Omental fat pad (tissue), 4 donors: ENCODE measurements around the gene SCN8A. TPM values are rescaled to one million over a fixed set of nuclear protein-coding genes. Genes with fewer than 3 reads are reported as not detected.

Experiments
- ATAC-seq: fragments of 150-250 bp; one replicate; pipeline ENCODE4 v1.9.1; 2016; ENCODE audit warnings: mild to moderate bottlenecking, moderate library complexity; ENCODE audit not compliant: low FRiP score
- DNase-seq: peaks from one replicate; pipeline ENCODE4 v3.0.0-alpha.2; 2019; ENCODE audit warnings: low spot score
- CTCF ChIP-seq, 3 donors: fragments of 450-650 bp; IDR thresholded peaks; one replicate each; pipeline ENCODE4 v1.5.1; 2016 to 2017; ENCODE audit warnings: antibody characterized with exemption in 3 of 3, mild to moderate bottlenecking in 3 of 3, moderate library complexity in 2 of 3
- total RNA-seq, 4 donors: library from RNA; depleted of rRNA; stranded (reverse); fragments of >200 nt; gene quantifications; one replicate each; pipeline ENCODE4 v1.1.0, GENCODE V29; 2016

SCN8A gene
- total RNA-seq, 4 donors from 2014 or later: 0.50 to 1.4 (median 0.67) TPM

GRCh38 chr12:51841727-51842126 is 250.7 kb downstream of the SCN8A start:
- ATAC-seq (no peak), DNase-seq (no peak)
- no peak for TF ChIP-seq CTCF (IDR thresholded peaks at IDR 0.05)

- TF ChIP-seq CTCF (IDR thresholded peaks at IDR 0.05): no peak
- no peak for DNase-seq
- ATAC-seq: no peak
Measured at GRCh38 chr12:51844854-51845253, 253.8 kb downstream of the SCN8A start.

GRCh38 chr12:51845482-51845881 is 254.4 kb downstream of the SCN8A start:
- ATAC-seq (no peak), DNase-seq (no peak)
- TF ChIP-seq CTCF (IDR thresholded peaks at IDR 0.05): no peak

GRCh38 chr12:51846271-51846691 is 255.2 kb downstream of the SCN8A start:
- no peak for TF ChIP-seq CTCF (IDR thresholded peaks at IDR 0.05)
- no peak for DNase-seq
- ATAC-seq: no peak

- no peak for TF ChIP-seq CTCF (IDR thresholded peaks at IDR 0.05)
- ATAC-seq (peak; percentile 47), DNase-seq (no peak)
Measured at GRCh38 chr12:51846911-51847642, 256.0 kb downstream of the SCN8A start.

GRCh38 chr12:51847643-51848325 is 256.8 kb downstream of the SCN8A start:
- DNase-seq (no peak), ATAC-seq (peak; percentile 46)
- TF ChIP-seq CTCF (IDR thresholded peaks at IDR 0.05): no peak

GRCh38 chr12:51848326-51848727 is 257.3 kb downstream of the SCN8A start, which contains the start of gene FIGNL2:
Gene FIGNL2, minus strand, starts transcription at chr12:51848718. Its CDS starts 26,305 bp downstream, at chr12:51822413.
- DNase-seq: no peak
- no peak for ATAC-seq
- TF ChIP-seq CTCF (IDR thresholded peaks at IDR 0.05): no peak
